Activated CD4-positive, alpha-beta memory T cell treated with anti-CD3 and anti-CD28 coated beads for 36 hours (primary cell): Measurements from ENCODE around the gene MYRF. TPM values are rescaled to one million over a fixed set of nuclear protein-coding genes. Genes with fewer than 3 reads are reported as not detected.

Experiments
- CTCF ChIA-PET: fragments of 350-600 bp; sonication (Branson Sonifier 250); formaldehyde crosslinking; loops from one replicate; lab custom pipeline; 2021; ENCODE audit warnings: antibody characterized with exemption, inconsistent platforms; lab: Charles Lee
- POLR2A ChIA-PET: fragments of 350-600 bp; sonication (Branson Sonifier 250); formaldehyde crosslinking; loops from one replicate; lab custom pipeline; 2021; ENCODE audit warnings: antibody characterized with exemption; lab: Charles Lee
- DNase-seq: peaks from one replicate; pipeline ENCODE4 v3.0.0-alpha.2; 2020
- H3K27ac Mint-ChIP-seq: one replicate; pipeline ENCODE4 v1.8.0; 2021; ENCODE audit warnings: mixed read lengths
- H3K27me3 Mint-ChIP-seq: one replicate; pipeline ENCODE4 v1.8.0; 2021; ENCODE audit warnings: mixed read lengths
- H3K36me3 Mint-ChIP-seq: one replicate; pipeline ENCODE4 v1.8.0; 2021; ENCODE audit warnings: mixed read lengths
- H3K4me1 Mint-ChIP-seq: one replicate; pipeline ENCODE4 v1.8.0; 2021; ENCODE audit warnings: low read depth, mixed read lengths
- H3K4me3 Mint-ChIP-seq: one replicate; pipeline ENCODE4 v1.8.0; 2021; ENCODE audit warnings: mild to moderate bottlenecking, mixed read lengths
- H3K9me3 Mint-ChIP-seq: one replicate; pipeline ENCODE4 v1.8.0; 2021; ENCODE audit warnings: mixed read lengths
- intact Hi-C: fragments of 100-400 bp; cut with micrococcal nuclease; formaldehyde crosslinking; loops from one replicate; pipeline ENCODE4 v1.15.1; 2023
- total RNA-seq, 2 experiments: library from RNA; stranded (reverse); gene quantifications; one replicate each; pipeline ENCODE4 v1.2.3, GENCODE V29; 2021

The MYRF gene
- total RNA-seq, 2 experiments from 2014 or later, result 1.2 to 1.4 TPM

DNA sequence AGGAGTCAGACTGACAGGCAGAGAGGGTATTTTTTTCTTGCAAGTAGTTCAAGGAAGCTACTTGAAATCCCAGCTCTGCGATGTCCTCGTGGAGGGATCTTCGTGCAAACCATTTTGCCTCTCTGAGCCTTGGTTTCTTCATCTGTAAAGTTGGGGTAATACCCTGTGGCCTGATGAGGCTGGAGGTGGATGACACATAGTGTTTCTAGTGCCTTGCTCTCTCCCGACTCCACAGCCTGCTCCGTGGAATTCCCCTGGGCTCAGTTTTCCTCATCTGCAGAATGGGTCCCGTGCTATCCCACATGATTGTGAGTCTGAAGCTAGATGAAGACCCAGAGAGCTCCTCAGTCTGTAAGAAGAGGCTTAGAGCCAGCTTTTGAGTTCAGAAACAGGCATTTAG, 39.6 kb upstream of the MYRF start:
- no peaks in the 10 kb centered on the region for H3K27me3 Mint-ChIP-seq
- no peaks in the 10 kb centered on the region for H3K9me3 Mint-ChIP-seq
- ChIA-PET CTCF (interaction anchor here (1.2 to 1.5 kb wide), 2 partner anchors 21 to 74 kb away, joined by 3 to 6 read pairs; no protein-coding TSS in a partner anchor), POLR2A (no interaction called here)
- no peak overlapping the region for H3K4me3 Mint-ChIP-seq
- no peak for DNase-seq
- H3K36me3 Mint-ChIP-seq, result no peaks in the 10 kb centered on the region
- intact Hi-C loops, result no loop called here
- no peak overlapping the region for H3K27ac Mint-ChIP-seq
- H3K4me1 Mint-ChIP-seq, result no peaks in the 10 kb centered on the region

GRCh38 chr11:61713464-61713863, 39.0 kb upstream of the MYRF start:
- CTCF ChIA-PET, result interaction anchor here (1.2 to 1.5 kb wide), 2 partner anchors 20 to 74 kb away, joined by 3 to 6 read pairs; no protein-coding TSS in a partner anchor
- Mint-ChIP-seq H3K4me3 (no peak overlapping the region), H3K4me1 (no peaks in the 10 kb centered on the region), H3K36me3 (no peaks in the 10 kb centered on the region), H3K9me3 (no peaks in the 10 kb centered on the region), H3K27me3 (no peaks in the 10 kb centered on the region), H3K27ac (no peak overlapping the region)
- intact Hi-C loops, result no loop called here
- POLR2A ChIA-PET, result no interaction called here
- DNase-seq, result no peak

GRCh38 chr11:61713906-61714305, 38.5 kb upstream of the MYRF start:
- no peak overlapping the region for H3K4me3 Mint-ChIP-seq
- H3K27ac Mint-ChIP-seq, result no peak overlapping the region
- POLR2A ChIA-PET, result no interaction called here
- H3K36me3 Mint-ChIP-seq, result no peaks in the 10 kb centered on the region
- H3K27me3 Mint-ChIP-seq, result no peaks in the 10 kb centered on the region
- intact Hi-C loops, result no loop called here
- no peaks in the 10 kb centered on the region for H3K9me3 Mint-ChIP-seq
- no peaks in the 10 kb centered on the region for H3K4me1 Mint-ChIP-seq
- CTCF ChIA-PET, result interaction anchor here (1.2 to 1.5 kb wide), 2 partner anchors 19 to 75 kb away, joined by 3 to 6 read pairs; no protein-coding TSS in a partner anchor
- no peak for DNase-seq

DNA sequence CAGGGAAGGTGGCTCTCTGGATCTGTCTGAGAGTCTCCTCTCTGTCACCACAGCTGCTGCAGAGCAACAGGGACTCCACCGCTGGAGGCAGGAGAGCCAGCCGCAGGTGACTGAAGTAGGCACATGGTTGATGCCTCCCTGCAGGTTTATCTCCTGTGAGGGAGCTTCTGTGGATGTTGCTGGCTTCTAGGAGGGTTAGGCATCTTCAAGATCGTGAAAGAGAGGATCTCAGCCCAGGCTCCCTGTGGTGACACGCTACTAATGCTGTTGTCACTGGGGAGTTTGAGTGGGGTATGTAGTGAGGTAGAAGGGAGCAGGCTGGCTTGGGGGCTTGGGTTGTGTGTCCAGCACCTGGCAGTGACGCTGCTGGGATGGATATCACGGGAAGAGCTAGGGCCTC, 38.1 kb upstream of the MYRF start:
- POLR2A ChIA-PET, result no interaction called here
- Mint-ChIP-seq H3K27ac (no peak overlapping the region), H3K9me3 (no peaks in the 10 kb centered on the region), H3K36me3 (no peaks in the 10 kb centered on the region), H3K27me3 (no peaks in the 10 kb centered on the region), H3K4me3 (no peak overlapping the region), H3K4me1 (no peaks in the 10 kb centered on the region)
- no peak for DNase-seq
- intact Hi-C loops, result no loop called here
- CTCF ChIA-PET, result interaction anchor here (1.2 to 1.5 kb wide), 2 partner anchors 19 to 75 kb away, joined by 3 to 6 read pairs; no protein-coding TSS in a partner anchor

GRCh38 chr11:61714916-61715315, 37.5 kb upstream of the MYRF start:
- Mint-ChIP-seq H3K27me3 (no peaks in the 10 kb centered on the region), H3K36me3 (no peaks in the 10 kb centered on the region), H3K27ac (no peak overlapping the region), H3K9me3 (no peaks in the 10 kb centered on the region), H3K4me3 (no peak overlapping the region), H3K4me1 (no peaks in the 10 kb centered on the region)
- ChIA-PET CTCF (interaction anchor here (1.0 kb wide), 1 partner anchor 18 kb away, joined by 3 read pairs; no protein-coding TSS in a partner anchor), POLR2A (no interaction called here)
- intact Hi-C loops, result no loop called here
- DNase-seq, result no peak

GRCh38 chr11:61715867-61716266, 36.6 kb upstream of the MYRF start:
- CTCF ChIA-PET, result interaction anchor here (0.7 kb wide), 1 partner anchor 77 kb away, joined by 3 read pairs; no protein-coding TSS in a partner anchor
- H3K27ac Mint-ChIP-seq, result no peak overlapping the region
- no peaks in the 10 kb centered on the region for H3K27me3 Mint-ChIP-seq
- intact Hi-C loops, result no loop called here
- no peaks in the 10 kb centered on the region for H3K4me1 Mint-ChIP-seq
- no peak for DNase-seq
- no peaks in the 10 kb centered on the region for H3K9me3 Mint-ChIP-seq
- POLR2A ChIA-PET, result no interaction called here
- no peak overlapping the region for H3K4me3 Mint-ChIP-seq
- no peaks in the 10 kb centered on the region for H3K36me3 Mint-ChIP-seq

DNA sequence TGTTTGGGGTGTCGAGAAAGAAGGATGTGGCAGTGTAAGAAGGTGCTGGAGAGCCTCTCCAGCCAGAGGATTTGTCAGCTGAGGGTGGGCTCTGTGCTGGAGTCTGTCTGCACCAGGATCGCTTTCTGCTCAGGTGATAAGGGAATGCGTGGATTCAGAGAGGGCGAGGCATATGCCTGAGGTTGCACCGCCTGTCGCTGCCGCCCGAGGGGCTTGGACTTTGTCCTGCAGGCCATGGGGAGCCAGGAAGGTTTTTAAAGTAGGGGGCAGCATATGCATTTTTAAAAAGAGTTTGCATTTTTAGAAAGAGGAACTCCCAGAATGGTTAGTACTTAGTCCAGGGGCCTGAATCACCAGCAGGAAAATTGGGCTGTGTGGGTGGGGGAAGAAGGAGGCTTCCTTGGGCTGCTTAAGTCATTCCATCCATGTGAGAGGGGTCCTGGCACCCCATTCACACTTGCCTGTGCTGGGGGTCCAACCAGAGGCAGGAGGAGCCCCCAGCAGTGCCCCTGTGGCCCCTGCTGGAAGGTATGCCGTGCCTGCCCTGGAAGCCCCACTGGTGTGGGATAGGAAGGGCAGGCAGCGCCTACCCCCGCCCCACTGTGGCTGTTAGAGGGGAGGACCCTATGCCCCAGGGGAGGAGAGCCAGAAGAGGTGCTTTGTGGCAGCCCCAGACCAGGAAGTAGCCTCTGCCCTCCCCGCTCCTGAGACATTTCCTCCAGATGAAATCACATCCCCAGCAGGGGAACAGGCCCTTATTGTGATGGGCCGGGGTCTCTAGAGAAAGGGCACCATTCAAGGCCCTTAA, 35.8 kb upstream of the MYRF start:
- ChIA-PET POLR2A (no interaction called here), CTCF (interaction anchor here (0.7 kb wide), 1 partner anchor 78 kb away, joined by 3 read pairs; no protein-coding TSS in a partner anchor)
- no peaks in the 10 kb centered on the region for H3K27me3 Mint-ChIP-seq
- intact Hi-C loops, result no loop called here
- no peaks in the 10 kb centered on the region for H3K4me1 Mint-ChIP-seq
- no peak for DNase-seq
- H3K36me3 Mint-ChIP-seq, result no peaks in the 10 kb centered on the region
- no peak overlapping the region for H3K4me3 Mint-ChIP-seq
- no peaks in the 10 kb centered on the region for H3K9me3 Mint-ChIP-seq
- H3K27ac Mint-ChIP-seq, result no peak overlapping the region

- no peak for DNase-seq
- POLR2A ChIA-PET, result no interaction called here
- Mint-ChIP-seq H3K36me3 (no peaks in the 10 kb centered on the region), H3K27ac (no peak overlapping the region), H3K4me3 (no peak overlapping the region), H3K27me3 (no peaks in the 10 kb centered on the region), H3K4me1 (no peaks in the 10 kb centered on the region), H3K9me3 (no peaks in the 10 kb centered on the region)
- CTCF ChIA-PET, result interaction anchor here (2.0 kb wide), 1 partner anchor 16 kb away, joined by 6 read pairs; no protein-coding TSS in a partner anchor
- intact Hi-C loops, result no loop called here
Observed at GRCh38 chr11:61717286-61718033, 35.0 kb upstream of the MYRF start.

DNA sequence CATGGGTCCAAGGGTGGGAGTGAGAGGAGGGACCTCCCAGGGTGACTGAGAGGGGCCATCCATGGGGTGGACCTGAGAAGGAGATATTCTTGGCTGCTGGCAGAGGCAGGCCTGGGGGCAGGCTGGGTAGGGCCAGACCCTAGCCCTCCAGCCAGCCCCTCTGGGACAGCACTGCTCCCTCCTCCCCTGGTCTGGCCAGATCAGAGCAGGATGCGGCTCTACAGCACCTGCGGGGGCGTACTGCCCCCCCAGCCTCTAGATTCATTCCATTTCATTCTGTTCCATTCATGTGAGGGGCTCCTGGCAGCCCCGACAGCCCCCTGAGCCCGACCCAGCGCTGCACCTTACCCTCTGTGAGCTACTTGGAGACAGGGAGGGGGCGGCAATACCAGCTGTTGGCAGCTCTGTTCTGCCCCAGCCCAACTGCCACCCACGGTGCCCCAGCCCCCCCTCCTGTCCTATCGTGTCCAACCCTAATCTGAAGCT, 34.3 kb upstream of the MYRF start:
- intact Hi-C loops, result no loop called here
- CTCF ChIA-PET, result interaction anchor here (2.0 kb wide), 1 partner anchor 15 kb away, joined by 6 read pairs; no protein-coding TSS in a partner anchor
- H3K9me3 Mint-ChIP-seq, result no peaks in the 10 kb centered on the region

DNA sequence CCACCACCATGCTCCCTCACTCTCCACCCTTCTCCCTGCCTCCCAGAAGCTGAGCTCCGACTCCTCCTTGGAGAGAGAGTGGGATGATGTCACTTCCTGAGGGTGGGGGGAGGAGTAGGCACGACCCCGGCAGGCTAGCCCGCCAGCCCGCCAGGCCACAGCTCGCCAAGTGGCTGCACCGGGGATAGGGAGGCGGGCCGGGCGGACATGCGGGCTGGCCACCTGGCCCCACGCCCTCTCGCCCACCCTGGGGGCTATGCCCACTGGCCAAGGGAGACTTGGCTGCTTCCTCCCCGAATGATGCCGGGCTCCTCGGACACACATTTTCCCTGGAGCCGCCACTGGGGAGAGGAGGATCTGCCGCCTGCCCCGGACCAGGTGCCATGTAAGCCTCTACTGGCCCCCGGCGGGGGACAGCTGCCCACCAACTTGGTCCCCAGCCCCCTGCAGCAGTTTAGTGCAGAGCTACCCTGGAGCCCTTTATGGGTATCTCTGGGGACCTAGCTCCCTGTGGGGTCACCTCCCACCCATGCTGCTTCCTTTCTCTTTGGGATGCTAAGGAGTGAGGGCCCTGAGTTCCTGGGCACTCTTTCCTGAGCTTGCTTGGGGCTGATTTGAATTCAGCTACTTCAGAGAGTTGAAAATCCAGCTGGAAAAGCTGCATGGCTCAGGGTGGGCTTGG, 33.7 kb upstream of the MYRF start:
- Mint-ChIP-seq H3K4me3 (no peak overlapping the region), H3K36me3 (no peaks in the 10 kb centered on the region), H3K9me3 (no peaks in the 10 kb centered on the region), H3K4me1 (no peaks in the 10 kb centered on the region), H3K27ac (no peak overlapping the region), H3K27me3 (no peaks in the 10 kb centered on the region)
- intact Hi-C loops, result no loop called here
- no peak for DNase-seq
- ChIA-PET POLR2A (no interaction called here), CTCF (interaction anchor here (2.0 kb wide), 1 partner anchor 14 kb away, joined by 6 read pairs; no protein-coding TSS in a partner anchor)

More for the DNA sequence above, 34.3 kb upstream of the MYRF start:
- POLR2A ChIA-PET, result no interaction called here
- DNase-seq, result no peak
- Mint-ChIP-seq H3K27me3 (no peaks in the 10 kb centered on the region), H3K4me3 (no peak overlapping the region), H3K36me3 (no peaks in the 10 kb centered on the region), H3K27ac (no peak overlapping the region), H3K4me1 (no peaks in the 10 kb centered on the region)

DNA sequence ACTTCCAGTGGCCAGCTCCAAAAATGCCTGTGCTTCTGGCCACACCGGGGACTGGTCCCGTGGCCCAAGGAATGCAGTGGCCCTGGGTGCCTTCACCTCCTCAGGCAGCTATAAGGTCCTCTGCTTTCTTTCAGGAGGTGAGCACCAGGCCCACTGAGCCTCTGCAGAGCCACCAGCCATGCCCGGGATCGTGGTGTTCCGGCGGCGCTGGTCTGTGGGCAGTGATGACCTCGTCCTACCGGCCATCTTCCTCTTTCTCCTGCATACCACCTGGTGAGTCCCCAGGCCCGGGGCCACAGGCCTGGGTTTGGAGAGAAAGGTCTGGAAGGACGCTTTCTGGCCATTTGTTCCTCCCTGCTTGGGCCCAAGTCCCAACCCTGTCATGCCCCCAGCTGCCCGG, 32.5 kb upstream of the MYRF start:
- Mint-ChIP-seq H3K4me3 (no peak overlapping the region), H3K9me3 (no peaks in the 10 kb centered on the region), H3K4me1 (no peaks in the 10 kb centered on the region), H3K27me3 (no peaks in the 10 kb centered on the region), H3K27ac (no peak overlapping the region), H3K36me3 (no peaks in the 10 kb centered on the region)
- intact Hi-C loops, result no loop called here
- POLR2A ChIA-PET, result no interaction called here
- no peak for DNase-seq
- CTCF ChIA-PET, result no interaction called here
